CD4-positive, alpha-beta T cell treated with Interleukin-12 subunit alpha and Interleukin-12 subunit beta, for 1 hour (primary cell): ENCODE results near the gene TASOR2.

Experiments
- DNase-seq: peaks from one replicate; pipeline ENCODE4 v3.0.0-alpha.2; 2020

The TASOR2 gene

GRCh38 chr10:5684318-5684970, at the start of gene TASOR2:
Gene TASOR2 (plus strand): TSS chr10:5684838. CDS start chr10:5720643, 35,805 bp downstream.
- peak; percentile 98 for DNase-seq

GRCh38 chr10:5634918-5635317, 49.7 kb upstream of the TASOR2 start:
- no peak for DNase-seq

- no peak for DNase-seq
Observed at GRCh38 chr10:5638494-5638893, 46.1 kb upstream of the TASOR2 start.

GRCh38 chr10:5639066-5639465, 45.6 kb upstream of the TASOR2 start:
- DNase-seq: no peak

- no peak for DNase-seq
Observed at GRCh38 chr10:5640036-5640435, 44.6 kb upstream of the TASOR2 start.

GRCh38 chr10:5640501-5640900, 44.1 kb upstream of the TASOR2 start:
- no peak for DNase-seq

GRCh38 chr10:5641501-5641900, 43.1 kb upstream of the TASOR2 start:
- DNase-seq: no peak

GRCh38 chr10:5643346-5644067, 41.1 kb upstream of the TASOR2 start:
- DNase-seq: no peak

- DNase-seq: no peak
Observed at GRCh38 chr10:5644930-5645329, 39.7 kb upstream of the TASOR2 start.

- DNase-seq: no peak
Observed at GRCh38 chr10:5645375-5645774, 39.3 kb upstream of the TASOR2 start.

GRCh38 chr10:5645944-5646617, 38.6 kb upstream of the TASOR2 start:
- no peak for DNase-seq

- no peak for DNase-seq
Observed at GRCh38 chr10:5647507-5648240, 37.0 kb upstream of the TASOR2 start.

- no peak for DNase-seq
Observed at GRCh38 chr10:5648494-5649457, 35.9 kb upstream of the TASOR2 start.

- DNase-seq: no peak
Observed at GRCh38 chr10:5649746-5650145, 34.9 kb upstream of the TASOR2 start.

- DNase-seq: no peak
Observed at GRCh38 chr10:5650664-5651387, 33.8 kb upstream of the TASOR2 start.

- no peak for DNase-seq
Observed at GRCh38 chr10:5651388-5651764, 33.3 kb upstream of the TASOR2 start.

- DNase-seq: no peak
Observed at GRCh38 chr10:5652746-5653145, 31.9 kb upstream of the TASOR2 start.

- DNase-seq: no peak
Observed at GRCh38 chr10:5654218-5654755, 30.4 kb upstream of the TASOR2 start.

GRCh38 chr10:5655121-5655520, 29.5 kb upstream of the TASOR2 start:
- no peak for DNase-seq

- DNase-seq: no peak
Observed at GRCh38 chr10:5656737-5657579, 27.7 kb upstream of the TASOR2 start.
